OCI-LY3 (cell line): ENCODE results near the gene NUP153.

ENCODE experiments used
- H2AFZ ChIP-seq: fragments of 200-600, 300-600 bp; shearing (Covaris generic); 2 replicates; pipeline ENCODE4 v1.6.0; 2014; ENCODE audit warnings: antibody characterized with exemption, low read depth, low read length
- H3K27ac ChIP-seq: fragments of 200-600, 300-600 bp; sonication (generic); 2 replicates; pipeline ENCODE4 v1.5.1; 2014; ENCODE audit warnings: mild to moderate bottlenecking, low read length, moderate library complexity, mixed read lengths
- H3K27me3 ChIP-seq: fragments of 200-600, 300-600 bp; sonication (generic); 2 replicates; pipeline ENCODE4 v1.6.1; 2014; ENCODE audit warnings: low read depth, low read length, mixed read lengths
- H3K36me3 ChIP-seq: fragments of 200-600, 300-600 bp; sonication (generic); replicated peaks from 2 replicates; pipeline ENCODE3; 2014; ENCODE audit warnings: low read depth, low read length, mixed read lengths
- H3K4me1 ChIP-seq: fragments of 300-600, 200-600 bp; sonication (generic); 2 replicates; pipeline ENCODE4 v1.6.1; 2014; ENCODE audit warnings: low read length, mixed read lengths
- H3K4me2 ChIP-seq: fragments of 200-600, 300-600 bp; sonication (generic); 2 replicates; pipeline ENCODE4 v1.6.1; 2014; ENCODE audit warnings: low read length, mixed read lengths
- H3K4me3 ChIP-seq: fragments of 300-600, 200-600 bp; sonication (generic); 2 replicates; pipeline ENCODE4 v1.5.1; 2014; ENCODE audit warnings: antibody characterized with exemption, mild to moderate bottlenecking, low read length, moderate library complexity
- H3K79me2 ChIP-seq: fragments of 300-600, 200-600 bp; shearing (Covaris generic); 2 replicates; pipeline ENCODE4 v1.6.1; 2014; ENCODE audit warnings: mild to moderate bottlenecking, low read length, mixed read lengths
- H3K9ac ChIP-seq: fragments of 300-600, 200-600 bp; shearing (Covaris generic); 2 replicates; pipeline ENCODE4 v1.6.0; 2014; ENCODE audit warnings: mild to moderate bottlenecking, low read length, moderate library complexity
- H3K9me3 ChIP-seq: fragments of 200-600, 300-600 bp; shearing (Covaris generic); 2 replicates; pipeline ENCODE4 v1.6.1; 2014; ENCODE audit warnings: low read length, mixed read lengths; ENCODE audit not compliant: insufficient read depth
- H4K20me1 ChIP-seq: fragments of 200-600, 300-600 bp; sonication (generic); 2 replicates; pipeline ENCODE4 v1.6.1; 2016; ENCODE audit warnings: low read length, mixed read lengths; ENCODE audit not compliant: insufficient read depth
- CTCF ChIP-seq: fragments of 200-600, 300-600 bp; sonication (generic); IDR thresholded peaks from 2 replicates; pipeline ENCODE4 v1.5.1; 2014; ENCODE audit warnings: antibody characterized with exemption, low read length, low read depth
- EZH2phosphoT487 ChIP-seq: fragments of 200-600 bp; shearing (Covaris generic); IDR thresholded peaks from 2 replicates; pipeline ENCODE4 v1.6.1; 2018; ENCODE audit warnings: antibody characterized with exemption, mixed run types, low read depth

The NUP153 gene

GRCh38 chr6:17714879-17715851 is 8.4 kb upstream of the NUP153 start:
- TF ChIP-seq EZH2phosphoT487, result no peak
- no peak for TF ChIP-seq CTCF
- Histone ChIP-seq H3K4me1 (peaks cover 7% of the 10 kb centered on the region), H3K4me3 (no peak overlapping the region), H3K27ac (no peak overlapping the region), H3K9ac (no peak overlapping the region), H3K27me3 (no peaks in the 10 kb centered on the region), H4K20me1 (no peaks in the 10 kb centered on the region), H3K79me2 (no peaks in the 10 kb centered on the region), H3K9me3 (no peaks in the 10 kb centered on the region), H3K36me3 (no peaks in the 10 kb centered on the region), H3K4me2 (peak overlapping the region; percentile 43), H2AFZ (peak overlapping the region; percentile 94)

GRCh38 chr6:17714177-17714576 is 7.5 kb upstream of the NUP153 start:
- TF ChIP-seq CTCF (no peak), EZH2phosphoT487 (no peak)
- Histone ChIP-seq H4K20me1 (no peaks in the 10 kb centered on the region), H2AFZ (no peak overlapping the region), H3K4me2 (no peak overlapping the region), H3K27me3 (no peaks in the 10 kb centered on the region), H3K4me3 (no peak overlapping the region), H3K9ac (no peak overlapping the region), H3K27ac (no peak overlapping the region), H3K4me1 (peaks cover 7% of the 10 kb centered on the region), H3K36me3 (no peaks in the 10 kb centered on the region), H3K9me3 (no peaks in the 10 kb centered on the region), H3K79me2 (no peaks in the 10 kb centered on the region)

GRCh38 chr6:17712576-17712975 is 5.9 kb upstream of the NUP153 start:
- Histone ChIP-seq H3K27me3 (no peaks in the 10 kb centered on the region), H3K4me3 (no peak overlapping the region), H3K27ac (no peak overlapping the region), H3K4me2 (no peak overlapping the region), H3K4me1 (peaks cover 8% of the 10 kb centered on the region), H3K79me2 (peaks cover 1% of the 10 kb centered on the region), H2AFZ (no peak overlapping the region), H4K20me1 (no peaks in the 10 kb centered on the region), H3K9me3 (no peaks in the 10 kb centered on the region), H3K36me3 (no peaks in the 10 kb centered on the region), H3K9ac (no peak overlapping the region)
- TF ChIP-seq CTCF (no peak), EZH2phosphoT487 (no peak)

GRCh38 chr6:17710331-17710730 is 3.6 kb upstream of the NUP153 start:
- Histone ChIP-seq H3K4me1 (peaks cover 12% of the 10 kb centered on the region), H3K4me3 (no peak overlapping the region), H3K27me3 (no peaks in the 10 kb centered on the region), H3K4me2 (no peak overlapping the region), H3K27ac (no peak overlapping the region), H4K20me1 (no peaks in the 10 kb centered on the region), H2AFZ (no peak overlapping the region), H3K9ac (no peak overlapping the region), H3K79me2 (peaks cover 20% of the 10 kb centered on the region), H3K9me3 (no peaks in the 10 kb centered on the region), H3K36me3 (no peaks in the 10 kb centered on the region)
- no peak for TF ChIP-seq EZH2phosphoT487
- no peak for TF ChIP-seq CTCF
